WTC11 (cell line): ENCODE results near the gene MYLK4. TPM values are rescaled to one million over a fixed set of nuclear protein-coding genes. Genes with fewer than 3 reads are reported as not detected.

ENCODE experiments used
- ATAC-seq: fragments of 200-7000 bp; cut with Tn5 transposase; 2 replicates; pipeline ENCODE4 v1.10.0; 2021; ENCODE audit warnings: mild to moderate bottlenecking, moderate library complexity
- CTCF ChIA-PET: fragments of 300-600 bp; sonication (Branson Sonifier 250); formaldehyde crosslinking; loops from one replicate; lab custom pipeline; 2021; ENCODE audit warnings: antibody characterized with exemption; lab: Charles Lee
- POLR2A ChIA-PET: fragments of 350-600 bp; sonication (Branson Sonifier 250); formaldehyde crosslinking; loops from one replicate; lab custom pipeline; 2021; ENCODE audit warnings: antibody characterized with exemption; lab: Charles Lee
- DNase-seq: peaks from one replicate; pipeline ENCODE4 v3.0.0; 2021; ENCODE audit warnings: low spot score
- H3K27ac Mint-ChIP-seq: 2 replicates; pipeline ENCODE4 v1.8.0; 2021; ENCODE audit warnings: mixed read lengths
- H3K27me3 Mint-ChIP-seq: 2 replicates; pipeline ENCODE4 v1.8.0; 2021; ENCODE audit warnings: low read depth, mild to moderate bottlenecking, moderate library complexity, mixed read lengths
- H3K36me3 Mint-ChIP-seq: 2 replicates; pipeline ENCODE4 v1.8.0; 2021; ENCODE audit warnings: mixed read lengths
- H3K4me1 Mint-ChIP-seq: 2 replicates; pipeline ENCODE4 v1.8.0; 2022; ENCODE audit warnings: mixed read lengths
- H3K4me3 Mint-ChIP-seq: 2 replicates; pipeline ENCODE4 v1.8.0; 2021; ENCODE audit warnings: mild to moderate bottlenecking, moderate library complexity, mixed read lengths
- H3K9me3 Mint-ChIP-seq: 2 replicates; pipeline ENCODE4 v1.8.0; 2021; ENCODE audit warnings: mixed read lengths
- ATF1 ChIP-seq: sonication (generic); formaldehyde crosslinking; IDR thresholded peaks from 2 replicates; pipeline ENCODE4 v1.8.1; 2023; ENCODE audit warnings: mild to moderate bottlenecking, moderate library complexity, missing genetic modification reagents
- ATF3 ChIP-seq: sonication (generic); formaldehyde crosslinking; conservative IDR thresholded peaks from 2 replicates; pipeline ENCODE4 v1.8.1; 2022; ENCODE audit warnings: mild to moderate bottlenecking, missing genetic modification reagents
- ESRRA ChIP-seq: sonication (generic); formaldehyde crosslinking; IDR thresholded peaks from 2 replicates; pipeline ENCODE4 v1.8.1; 2022; ENCODE audit warnings: mild to moderate bottlenecking, missing genetic modification reagents, borderline replicate concordance
- FOXP4 ChIP-seq: sonication (generic); formaldehyde crosslinking; IDR thresholded peaks from 2 replicates; pipeline ENCODE4 v1.8.0; 2022; ENCODE audit warnings: mild to moderate bottlenecking, missing genetic modification reagents
- GABPB1 ChIP-seq: sonication (generic); formaldehyde crosslinking; IDR thresholded peaks from 2 replicates; pipeline ENCODE4 v1.8.1; 2023; ENCODE audit warnings: mild to moderate bottlenecking, missing genetic modification reagents
- IRF2 ChIP-seq: sonication (generic); formaldehyde crosslinking; IDR thresholded peaks from 2 replicates; pipeline ENCODE4 v1.8.0; 2022; ENCODE audit warnings: low read depth, missing genetic modification reagents, borderline replicate concordance
- MLX ChIP-seq: sonication (generic); formaldehyde crosslinking; IDR thresholded peaks from 2 replicates; pipeline ENCODE4 v1.8.1; 2023; ENCODE audit warnings: mild to moderate bottlenecking, missing genetic modification reagents, moderate library complexity
- MXD4 ChIP-seq: fragments of 250-450 bp; sonication (Bioruptor Pico); IDR thresholded peaks from 2 replicates; pipeline ENCODE4 v1.8.0; 2021; ENCODE audit warnings: mild to moderate bottlenecking, moderate library complexity, borderline replicate concordance
- NFYB ChIP-seq: sonication (generic); formaldehyde crosslinking; conservative IDR thresholded peaks from 2 replicates; pipeline ENCODE4 v1.8.0; 2022; ENCODE audit warnings: low read depth, missing genetic modification reagents
- SOX15 ChIP-seq: fragments of 250-450 bp; sonication (Bioruptor Pico); IDR thresholded peaks from 2 replicates; pipeline ENCODE4 v1.9.0; 2021; ENCODE audit warnings: mild to moderate bottlenecking
- STAT6 ChIP-seq: sonication (generic); formaldehyde crosslinking; conservative IDR thresholded peaks from 2 replicates; pipeline ENCODE4 v1.8.1; 2023; ENCODE audit warnings: mild to moderate bottlenecking, low read depth, missing genetic modification reagents, moderate library complexity
- ZBTB21 ChIP-seq: sonication (generic); formaldehyde crosslinking; IDR thresholded peaks from 2 replicates; pipeline ENCODE4 v1.8.1; 2023; ENCODE audit warnings: mild to moderate bottlenecking, missing genetic modification reagents, borderline replicate concordance
- ZNF281 ChIP-seq: sonication (generic); formaldehyde crosslinking; IDR thresholded peaks from 2 replicates; pipeline ENCODE4 v1.8.0; 2023; ENCODE audit warnings: mild to moderate bottlenecking, missing genetic modification reagents
- ZNF532 ChIP-seq: fragments of 250-450 bp; sonication (Bioruptor Pico); IDR thresholded peaks from 2 replicates; pipeline ENCODE4 v1.9.0; 2021; ENCODE audit warnings: mild to moderate bottlenecking, borderline replicate concordance
- ZNF671 ChIP-seq: fragments of 250-450 bp; sonication (Bioruptor Pico); IDR thresholded peaks from 2 replicates; pipeline ENCODE4 v1.8.0; 2021; ENCODE audit warnings: mild to moderate bottlenecking
- ZSCAN18 ChIP-seq: fragments of 250-450 bp; sonication (Bioruptor Pico); IDR thresholded peaks from 2 replicates; pipeline ENCODE4 v2.1.2; 2022; ENCODE audit warnings: mild to moderate bottlenecking, moderate library complexity
- total RNA-seq: library from RNA; stranded (reverse); gene quantifications from 3 replicates; pipeline ENCODE4 v1.2.3, GENCODE V29; 2021

MYLK4 gene
- total RNA-seq, 1 experiment from 2014 or later: 0.13 TPM

- no peaks in the 10 kb centered on the region; the same call in 1 of the 2 replicates for H3K9me3 Mint-ChIP-seq
- H3K27me3 Mint-ChIP-seq: no peaks in the 10 kb centered on the region
- no peak overlapping the region for H3K27ac Mint-ChIP-seq
- DNase-seq (no peak), ATAC-seq (peak; percentile 30; the same call in 1 of the 2 replicates)
- ChIA-PET CTCF (interaction anchor here (6.5 kb wide), 1 partner anchor 10 kb away, joined by 88 read pairs; no protein-coding TSS in a partner anchor), POLR2A (no interaction called here)
- TF ChIP-seq ATF1 (CRISPR knock-in tag): no peak
- TF ChIP-seq IRF2 (CRISPR knock-in tag): no peak
- TF ChIP-seq MLX (CRISPR knock-in tag): no peak
- TF ChIP-seq GABPB1: no peak
- TF ChIP-seq FOXP4 (CRISPR knock-in tag): no peak
- TF ChIP-seq ATF3: no peak
- no peak for TF ChIP-seq STAT6
- H3K4me1 Mint-ChIP-seq: peaks cover 19% of the 10 kb centered on the region
- no peak overlapping the region for H3K4me3 Mint-ChIP-seq
- no peaks in the 10 kb centered on the region for H3K36me3 Mint-ChIP-seq
These were observed 4.1 kb downstream of the MYLK4 start for GRCh38 chr6:2746557-2747061.

- Mint-ChIP-seq H3K4me3 (no peak overlapping the region), H3K27me3 (no peaks in the 10 kb centered on the region), H3K4me1 (peaks cover 19% of the 10 kb centered on the region), H3K36me3 (no peaks in the 10 kb centered on the region), H3K9me3 (no peaks in the 10 kb centered on the region; the same call in 1 of the 2 replicates), H3K27ac (no peak overlapping the region)
- ATAC-seq: no peak
- DNase-seq: no peak
- CTCF ChIA-PET: interaction anchor here (6.5 kb wide), 1 partner anchor 9 kb away, joined by 88 read pairs; no protein-coding TSS in a partner anchor
- POLR2A ChIA-PET: no interaction called here
- TF ChIP-seq ZSCAN18 (no peak), ZNF532 (CRISPR knock-in tag) (no peak), FOXP4 (CRISPR knock-in tag) (no peak), ZNF281 (CRISPR knock-in tag) (no peak), ZNF671 (no peak), SOX15 (no peak), ZBTB21 (no peak), IRF2 (CRISPR knock-in tag) (no peak), ESRRA (CRISPR knock-in tag) (no peak), MXD4 (CRISPR knock-in tag) (no peak), NFYB (CRISPR knock-in tag) (no peak)
These were observed 5.5 kb downstream of the MYLK4 start for GRCh38 chr6:2745246-2745645.
